SK-N-SH (cell line): ENCODE data around the gene UCP3. TPM values are rescaled to one million over a fixed set of nuclear protein-coding genes. Genes with fewer than 3 reads are reported as not detected.
A peak's percentile ranks its signal among the peaks of the same experiment; 100 is the strongest.

Source experiments
- CTCF ChIA-PET: fragments of 300-600, 350-600 bp; formaldehyde crosslinking; extraction: SDS; loops from one replicate; lab custom pipeline; 2021; lab: Yijun Ruan, JAX
- POLR2A ChIA-PET: fragments of 350-600 bp; sonication (Branson Sonifier 250); formaldehyde crosslinking; extraction: SDS; loops from one replicate; lab custom pipeline; 2020; ENCODE audit warnings: antibody characterized with exemption, inconsistent platforms; lab: Yijun Ruan, JAX
- DNase-seq: peaks from one replicate; pipeline ENCODE4 v3.0.0; 2012
- H2AFZ ChIP-seq: fragments of 200-600 bp; sonication (generic); 2 replicates; pipeline ENCODE4 v1.8.1; 2016; ENCODE audit warnings: antibody characterized with exemption, mild to moderate bottlenecking, low read depth
- H3F3A ChIP-seq: fragments of 200-600 bp; sonication (generic); replicated peaks from 2 replicates; pipeline ENCODE3; 2016; ENCODE audit warnings: antibody characterized with exemption, mild to moderate bottlenecking; ENCODE audit not compliant: insufficient read depth
- H3K27ac ChIP-seq, 2 experiments: fragments of 200-500 bp in 1 of 2; fragments of 200-600 bp in 1 of 2; sonication (Bioruptor generic) in 1 of 2; sonication (generic), shearing (Covaris generic) in 1 of 2; 2 replicates each; pipeline versions ENCODE4 v1.5.1 to v1.6.1; 2014 to 2016; ENCODE audit warnings: low read depth in 2 of 2, inconsistent platforms in 1 of 2, low read length in 1 of 2, mild to moderate bottlenecking in 1 of 2, mixed read lengths in 1 of 2
- H3K27me3 ChIP-seq: fragments of 200-600 bp; sonication (generic), shearing (Covaris generic); 2 replicates; pipeline ENCODE4 v1.6.1; 2016; ENCODE audit warnings: mixed run types; ENCODE audit not compliant: insufficient read depth
- H3K36me3 ChIP-seq, 2 experiments: fragments of 200-500 bp in 1 of 2; fragments of 200-600 bp in 1 of 2; sonication (Bioruptor generic) in 1 of 2; sonication (generic) in 1 of 2; replicated peaks in 1 of 2; 2 replicates each; pipeline versions ENCODE3 to v1.5.1; 2014 to 2016; ENCODE audit warnings: low read length in 1 of 2, mild to moderate bottlenecking in 1 of 2; ENCODE audit not compliant: insufficient read depth in 2 of 2, control insufficient read depth in 1 of 2
- H3K4me1 ChIP-seq, 2 experiments: fragments of 200-500 bp in 1 of 2; fragments of 200-600 bp in 1 of 2; sonication (Bioruptor generic) in 1 of 2; sonication (generic), shearing (Covaris generic) in 1 of 2; 2 replicates each; pipeline versions ENCODE4 v1.5.1 to v1.6.1; 2014 to 2016; ENCODE audit warnings: low read depth in 1 of 2, low read length in 1 of 2, mixed run types in 1 of 2; ENCODE audit not compliant: insufficient read depth in 2 of 2, control insufficient read depth in 1 of 2
- H3K4me2 ChIP-seq: fragments of 200-600 bp; sonication (generic), shearing (Covaris generic); 2 replicates; pipeline ENCODE4 v1.6.1; 2017; ENCODE audit warnings: mixed run types
- H3K4me3 ChIP-seq, 2 experiments: fragments of 200-500 bp in 1 of 2; fragments of 200-600 bp in 1 of 2; sonication (Bioruptor generic) in 1 of 2; sonication (generic), shearing (Covaris generic) in 1 of 2; 2 replicates each; pipeline versions ENCODE4 v1.5.1 to v1.8.1; 2014 to 2016; ENCODE audit warnings: low read depth in 2 of 2, inconsistent platforms in 1 of 2, low read length in 1 of 2, mild to moderate bottlenecking in 1 of 2, mixed read lengths in 1 of 2, moderate library complexity in 1 of 2
- H3K79me2 ChIP-seq: fragments of 200-600 bp; sonication (generic); 2 replicates; pipeline ENCODE4 v1.8.1; 2017; ENCODE audit warnings: mild to moderate bottlenecking; ENCODE audit not compliant: insufficient read depth
- H3K9ac ChIP-seq: fragments of 200-600 bp; sonication (generic); 2 replicates; pipeline ENCODE4 v1.6.1; 2017; ENCODE audit warnings: mixed run types
- H3K9me2 ChIP-seq: fragments of 200-600 bp; sonication (generic); 2 replicates; pipeline ENCODE4 v1.6.1; 2017; ENCODE audit warnings: mixed run types
- H3K9me3 ChIP-seq: fragments of 200-600 bp; sonication (generic); 2 replicates; pipeline ENCODE4 v1.6.1; 2017; ENCODE audit warnings: mixed run types, mild to moderate bottlenecking, moderate library complexity
- H4K20me1 ChIP-seq: fragments of 200-600 bp; sonication (generic); 2 replicates; pipeline ENCODE4 v1.6.1; 2017; ENCODE audit warnings: mild to moderate bottlenecking, mixed run types; ENCODE audit not compliant: insufficient read depth
- CHD2 ChIP-seq: fragments of 150-350 bp; IDR thresholded peaks from 2 replicates; pipeline ENCODE4 v1.6.1; 2018; ENCODE audit warnings: low read length; ENCODE audit not compliant: partially characterized antibody
- ELF1 ChIP-seq: IDR thresholded peaks from 2 replicates; pipeline ENCODE4 v1.4.0; 2012
- EP300 ChIP-seq, 2 experiments: IDR thresholded peaks; 2 replicates each; pipeline versions ENCODE4 v1.4.0 to v1.6.1; 2012; ENCODE audit warnings: borderline replicate concordance in 1 of 2, low read depth in 1 of 2, low read length in 1 of 2
- EZH2phosphoT487 ChIP-seq: fragments of 200-600 bp; sonication (generic); IDR thresholded peaks from 2 replicates; pipeline ENCODE4 v1.6.1; 2017; ENCODE audit warnings: low read depth, mixed run types, mild to moderate bottlenecking, antibody characterized with exemption, moderate library complexity, borderline replicate concordance
- FOXM1 ChIP-seq: IDR thresholded peaks from 2 replicates; pipeline ENCODE4 v1.4.0; 2012; ENCODE audit warnings: low read depth, mild to moderate bottlenecking
- GABPA ChIP-seq: IDR thresholded peaks from 2 replicates; pipeline ENCODE4 v1.4.0; 2012; ENCODE audit warnings: low read depth, mild to moderate bottlenecking
- GATA2 ChIP-seq: sonication (generic); formaldehyde crosslinking; IDR thresholded peaks from 2 replicates; pipeline ENCODE4 v1.5.0; 2020; ENCODE audit warnings: mild to moderate bottlenecking, missing genetic modification reagents
- JUND ChIP-seq: IDR thresholded peaks from 2 replicates; pipeline ENCODE4 v1.4.0; 2012
- MAX ChIP-seq: IDR thresholded peaks from 2 replicates; pipeline ENCODE4 v1.4.0; 2012; ENCODE audit warnings: low read depth
- MEF2A ChIP-seq: IDR thresholded peaks from 2 replicates; pipeline ENCODE4 v1.4.0; 2012; ENCODE audit warnings: low read depth, borderline replicate concordance
- MXI1 ChIP-seq: IDR thresholded peaks from 2 replicates; pipeline ENCODE4 v1.6.1; 2012; ENCODE audit warnings: mild to moderate bottlenecking, low read depth, low read length, improper control_type of control experiment
- NFIC ChIP-seq: IDR thresholded peaks from 2 replicates; pipeline ENCODE4 v1.4.0; 2012; ENCODE audit warnings: borderline replicate concordance
- NRF1 ChIP-seq: IDR thresholded peaks from 2 replicates; pipeline ENCODE4 v1.6.1; 2012; ENCODE audit warnings: low read depth, mild to moderate bottlenecking, low read length
- PBX3 ChIP-seq: IDR thresholded peaks from 2 replicates; pipeline ENCODE4; 2012
- POLR2AphosphoS5 ChIP-seq: IDR thresholded peaks from 2 replicates; pipeline ENCODE4 v1.6.1; 2012; ENCODE audit warnings: low read depth, low read length
- RAD21 ChIP-seq: IDR thresholded peaks from 2 replicates; pipeline ENCODE4 v1.6.1; 2012; ENCODE audit warnings: mild to moderate bottlenecking, low read length
- RCOR1 ChIP-seq: fragments of 150-350 bp; IDR thresholded peaks from 2 replicates; pipeline ENCODE4 v1.6.1; 2017; ENCODE audit warnings: antibody characterized with exemption, low read length
- REST ChIP-seq: IDR thresholded peaks from 2 replicates; pipeline ENCODE4 v1.6.1; 2012; ENCODE audit warnings: mild to moderate bottlenecking, low read depth, low read length, moderate library complexity
- RFX5 ChIP-seq: IDR thresholded peaks from 2 replicates; pipeline ENCODE4 v1.6.1; 2012; ENCODE audit warnings: mild to moderate bottlenecking, improper control_type of control experiment, low read length
- SIN3A ChIP-seq: IDR thresholded peaks from 2 replicates; pipeline ENCODE4 v1.6.1; 2012; ENCODE audit warnings: low read depth, mild to moderate bottlenecking, low read length, moderate library complexity, borderline replicate concordance
- SMC3 ChIP-seq: IDR thresholded peaks from 2 replicates; pipeline ENCODE4 v1.6.1; 2012; ENCODE audit warnings: low read depth, low read length, improper control_type of control experiment
- TAF1 ChIP-seq: IDR thresholded peaks from 2 replicates; pipeline ENCODE4 v1.6.1; 2012; ENCODE audit warnings: low read depth, mild to moderate bottlenecking, low read length, moderate library complexity, borderline replicate concordance
- TCF12 ChIP-seq: IDR thresholded peaks from 2 replicates; pipeline ENCODE4 v1.4.0; 2012
- YY1 ChIP-seq: IDR thresholded peaks from 2 replicates; pipeline ENCODE4 v1.4.0; 2012; ENCODE audit warnings: low read depth, mild to moderate bottlenecking
- ZBTB33 ChIP-seq: IDR thresholded peaks from 2 replicates; pipeline ENCODE4 v1.4.0; 2012; ENCODE audit warnings: low read depth, borderline replicate concordance
- WGBS: methylation state at CpG from one replicate; pipeline ENCODE4 v1.1.6; 2017; ENCODE audit warnings: low lambda C conversion rate; 5-methylcytosine and 5-hydroxymethylcytosine counted together
- polyA plus RNA-seq, 3 experiments: library from polyadenylated mRNA; depleted of rRNA; stranded (reverse); fragments of >200 nt; gene quantifications; 2 replicates each; pipeline ENCODE4 v1.2.3, GENCODE V29; 2012

The UCP3 gene
- polyA plus RNA-seq, 1 of the 3 experiments (the other 2 are of a cell fraction), result 1.2 TPM

GRCh38 chr11:73982990-73983740 lies 25.7 kb downstream of the UCP3 start (continued):
- TF ChIP-seq MAX (peak; percentile 87), EP300 (IDR thresholded peaks at IDR 0.05; ENCODE audit: borderline replicate concordance in 1 of 2, low read depth in 1 of 2, low read length in 1 of 2) (no peak; a peak in 1 of 4 replicates)

GRCh38 chr11:73982595-73982989 lies 26.3 kb downstream of the UCP3 start, which contains the start of gene UCP2:
TSS of gene UCP2 (minus strand) at chr11:73982843. CDS start at chr11:73978378, 4,465 bp downstream.
- peak within 1 kb of the TSS; percentile 98 for H3K4me2 ChIP-seq
- peak within 1 kb of the TSS; percentile 70 to 93 for H3K4me3 ChIP-seq
- H3K9me3 ChIP-seq, result no peaks in the 10 kb centered on the region
- H3K27ac ChIP-seq, result peak within 1 kb of the TSS; percentile 87 to 98
- H3K36me3 ChIP-seq, result peaks cover 0 to 21% of the 10 kb centered on the region in 2 experiments
- peak within 1 kb of the TSS; percentile 83 for H3K9ac ChIP-seq
- WGBS, result 2% methylated on average over 12 of the region's 43 CpGs
- POLR2A ChIA-PET, result interaction anchor here (0.6 to 3.1 kb wide), 4 partner anchors 12 to 189 kb away, joined by 3 to 15 read pairs (median 3); partner anchors contain the start of gene PPME1
- no peaks in the 10 kb centered on the region for H3K27me3 ChIP-seq
- peak within 1 kb of the TSS; percentile 98 for H2AFZ ChIP-seq
- H3K9me2 ChIP-seq, result no peaks in the 10 kb centered on the region
- H4K20me1 ChIP-seq, result no peaks in the 10 kb centered on the region
- CTCF ChIA-PET, result interaction anchor here (1.4 to 4.6 kb wide), 2 partner anchors 16 to 19 kb away, joined by 4 to 21 read pairs; no protein-coding TSS in a partner anchor
- peaks cover 7 to 22% of the 10 kb centered on the region in 2 experiments; a peak in 2 of 4 replicates for H3K4me1 ChIP-seq
- TF ChIP-seq JUND (no peak), SIN3A (0 out of 2 replicates have a peak, but pooled peaks have one; percentile 24), RAD21 (no peak), SMC3 (no peak), REST (no peak), PBX3 (no peak), YY1 (0 out of 2 replicates have a peak, but pooled peaks have one; percentile 10), MXI1 (peak; percentile 74), NFIC (no peak), RCOR1 (0 out of 2 replicates have a peak, but pooled peaks have one; percentile 8), MAX (peak; percentile 82), GABPA (no peak), GATA2 (CRISPR knock-in tag) (no peak), TCF12 (no peak), POLR2AphosphoS5 (peak; percentile 69; the same call in 1 of the 2 replicates), ZBTB33 (no peak), RFX5 (no peak), TAF1 (peak; percentile 67; the same call in 1 of the 2 replicates), NRF1 (peak; percentile 46; the same call in 1 of the 2 replicates), EZH2phosphoT487 (no peak), FOXM1 (no peak), CHD2 (peak; percentile 36), MEF2A (no peak), ELF1 (no peak)
- H3F3A ChIP-seq, result peaks cover 2% of the 10 kb centered on the region
- H3K79me2 ChIP-seq, result peaks cover 8% of the 10 kb centered on the region; the same call in 1 of the 2 replicates
- DNase-seq, result peak; percentile 95
